Body of pancreas (tissue), 4 donors: ENCODE data around the gene SMIM9.

Source experiments
- CTCF ChIP-seq, 7 experiments: fragments of 450-650 bp in 4 of 7; fragments of 200-600 bp in 3 of 7; sonication (generic) in 3 of 7; IDR thresholded peaks; one replicate each; pipeline ENCODE4 v1.5.1; 2016 to 2019; ENCODE audit warnings: antibody characterized with exemption in 7 of 7
- POLR2A ChIP-seq, 3 donors: fragments of 450-650 bp; IDR thresholded peaks; one replicate each; pipeline ENCODE4 v1.6.1; 2016; ENCODE audit warnings: antibody characterized with exemption in 3 of 3, mild to moderate bottlenecking in 2 of 3

- TF ChIP-seq CTCF (IDR thresholded peaks at IDR 0.05) (no peak), POLR2A (IDR thresholded peaks at IDR 0.05) (no peak)
These were observed 37.5 kb downstream of the SMIM9 start for GRCh38 chrX:154797006-154797405.
